HCT116 (cell line): ENCODE results near the gene IL17RB. TPM values are rescaled to one million over a fixed set of nuclear protein-coding genes. Genes with fewer than 3 reads are reported as not detected.

Experiments
- ATAC-seq: fragments of 200-7000 bp; cut with Tn5 transposase; 2 replicates; pipeline ENCODE4 v1.9.1; 2020; ENCODE audit warnings: mild to moderate bottlenecking, moderate library complexity
- BruUV-seq: library from RNA; stranded (reverse); fragments of 400-500 nt; replicated peaks from 2 replicates; lab custom pipeline; 2021; lab: Mats Ljungman, UMichigan
- CTCF ChIA-PET: fragments of 300-600 bp; sonication (Branson Sonifier 250); formaldehyde crosslinking; loops from one replicate; lab custom pipeline; 2021; ENCODE audit warnings: antibody characterized with exemption; lab: Charles Lee
- POLR2A ChIA-PET: fragments of 300-600, 350-600 bp; sonication (Branson Sonifier 250); formaldehyde crosslinking; loops from one replicate; lab custom pipeline; 2021; ENCODE audit warnings: antibody characterized with exemption; lab: Charles Lee
- RAD21 ChIA-PET, 2 experiments: fragments of 300-600 bp; sonication (Branson Sonifier 250); formaldehyde crosslinking; loops; one replicate each; lab custom pipeline; 2023; ENCODE audit warnings: low total read pairs in 2 of 2; ENCODE audit not compliant: uncharacterized antibody in 2 of 2, unreplicated experiment in 2 of 2, low non-redundant PET in 1 of 2; lab: Charles Lee
- DNase-seq: peaks from one replicate; pipeline ENCODE4 v3.0.0-alpha.2; 2010; ENCODE audit warnings: low read depth, low spot score
- H2AFZ ChIP-seq: fragments of 200-600 bp; shearing (Covaris generic), sonication (generic); 2 replicates; pipeline ENCODE4 v1.6.1; 2017; ENCODE audit warnings: low read depth, mixed run types, mixed read lengths, antibody characterized with exemption, low read length; ENCODE audit not compliant: poor library complexity, severe bottlenecking
- H3K27ac ChIP-seq: 2 replicates; pipeline ENCODE4 v1.5.1; 2012; ENCODE audit warnings: low read depth, low read length
- H3K27me3 ChIP-seq: fragments of 200-600 bp; sonication (generic); 2 replicates; pipeline ENCODE4 v1.6.1; 2016; ENCODE audit warnings: mixed run types, low read length, mixed read lengths; ENCODE audit not compliant: insufficient read depth
- H3K36me3 ChIP-seq, 2 experiments: fragments of 200-500 bp in 1 of 2; fragments of 200-600 bp in 1 of 2; sonication (Bioruptor generic) in 1 of 2; sonication (generic) in 1 of 2; 2 replicates each; pipeline versions ENCODE4 v1.5.1 to v1.6.1; 2014 to 2016; ENCODE audit warnings: low read length in 2 of 2, inconsistent platforms in 1 of 2, mixed read lengths in 1 of 2, mixed run types in 1 of 2; ENCODE audit not compliant: insufficient read depth in 2 of 2, control insufficient read depth in 1 of 2
- H3K4me1 ChIP-seq, 2 experiments: fragments of 200-600 bp in 1 of 2; sonication (generic) in 1 of 2; 2 replicates each; pipeline versions ENCODE4 v1.5.1 to v1.6.1; 2012 to 2017; ENCODE audit warnings: low read length in 2 of 2, inconsistent platforms in 1 of 2, mild to moderate bottlenecking in 1 of 2, mixed read lengths in 1 of 2, mixed run types in 1 of 2, moderate library complexity in 1 of 2; ENCODE audit not compliant: insufficient read depth in 2 of 2, control insufficient read depth in 1 of 2
- H3K4me2 ChIP-seq: fragments of 200-600 bp; sonication (generic); 2 replicates; pipeline ENCODE4 v1.6.1; 2017; ENCODE audit warnings: mixed run types, low read length, mixed read lengths
- H3K4me3 ChIP-seq, 2 experiments: fragments of 200-600 bp in 1 of 2; sonication (generic) in 1 of 2; replicated peaks in 1 of 2; 2 replicates each; pipeline ENCODE4 v1.5.1; 2011 to 2016; ENCODE audit warnings: low read length in 2 of 2, control low read depth in 1 of 2, low read depth in 1 of 2, mild to moderate bottlenecking in 1 of 2, mixed read lengths in 1 of 2, mixed run types in 1 of 2
- H3K79me2 ChIP-seq: fragments of 200-600 bp; sonication (generic); 2 replicates; pipeline ENCODE4 v1.6.1; 2017; ENCODE audit warnings: mild to moderate bottlenecking, mixed run types, low read length, moderate library complexity, mixed read lengths; ENCODE audit not compliant: insufficient read depth
- H3K9ac ChIP-seq: fragments of 200-600 bp; sonication (generic); 2 replicates; pipeline ENCODE4 v1.6.1; 2016; ENCODE audit warnings: low read length, mixed read lengths
- H3K9me2 ChIP-seq: fragments of 200-600 bp; sonication (generic), shearing (Covaris generic); 2 replicates; pipeline ENCODE4 v1.6.1; 2017; ENCODE audit warnings: mixed run types, mild to moderate bottlenecking, moderate library complexity; ENCODE audit not compliant: insufficient read depth
- H3K9me3 ChIP-seq, 2 experiments: fragments of 200-500 bp in 1 of 2; fragments of 200-600 bp in 1 of 2; sonication (Bioruptor generic) in 1 of 2; sonication (generic) in 1 of 2; 2 replicates each; pipeline ENCODE4 v1.6.1; 2014 to 2017; ENCODE audit warnings: low read length in 2 of 2, mixed read lengths in 2 of 2, inconsistent platforms in 1 of 2, low read depth in 1 of 2, mild to moderate bottlenecking in 1 of 2, mixed run types in 1 of 2, moderate library complexity in 1 of 2; ENCODE audit not compliant: control insufficient read depth in 1 of 2, insufficient read depth in 1 of 2
- H4K20me1 ChIP-seq: fragments of 200-600 bp; sonication (generic), shearing (Covaris generic); 2 replicates; pipeline ENCODE4 v1.6.1; 2017; ENCODE audit warnings: mixed run types, mild to moderate bottlenecking, moderate library complexity; ENCODE audit not compliant: insufficient read depth
- ATF3 ChIP-seq: IDR thresholded peaks from 2 replicates; pipeline ENCODE4 v1.6.1; 2012
- CBX3 ChIP-seq: IDR thresholded peaks from 2 replicates; pipeline ENCODE4 v1.6.1; 2012; ENCODE audit warnings: low read depth
- CEBPB ChIP-seq: IDR thresholded peaks from 2 replicates; pipeline ENCODE4 v1.6.1; 2012; ENCODE audit warnings: low read depth
- CTCF ChIP-seq, 3 experiments: fragments of 200-600 bp in 1 of 3; sonication (generic) in 1 of 3; IDR thresholded peaks in 2 of 3; conservative IDR thresholded peaks in 1 of 3; 2 replicates each; pipeline ENCODE4 v1.5.1; 2012 to 2017; ENCODE audit warnings: low read depth in 2 of 3, low read length in 2 of 3, antibody characterized with exemption in 1 of 3, borderline replicate concordance in 1 of 3, control low read depth in 1 of 3, mild to moderate bottlenecking in 1 of 3, mixed read lengths in 1 of 3, mixed run types in 1 of 3, moderate library complexity in 1 of 3; ENCODE audit not compliant: insufficient read depth in 1 of 3
- EGR1 ChIP-seq: IDR thresholded peaks from 2 replicates; pipeline ENCODE4 v1.6.1; 2012; ENCODE audit warnings: low read depth
- ELF1 ChIP-seq: IDR thresholded peaks from 2 replicates; pipeline ENCODE4 v1.6.1; 2012; ENCODE audit warnings: low read depth, borderline replicate concordance
- EZH2 ChIP-seq: fragments of 200-600 bp; sonication (generic); IDR thresholded peaks from 2 replicates; pipeline ENCODE4 v1.6.1; 2017; ENCODE audit warnings: antibody characterized with exemption, mixed run types
- EZH2phosphoT487 ChIP-seq: fragments of 200-600 bp; IDR thresholded peaks from 2 replicates; pipeline ENCODE4 v1.6.1; 2018; ENCODE audit warnings: antibody characterized with exemption, borderline replicate concordance
- FOSL1 ChIP-seq: IDR thresholded peaks from 2 replicates; pipeline ENCODE4 v1.6.1; 2012; ENCODE audit warnings: low read depth
- JUND ChIP-seq: IDR thresholded peaks from 2 replicates; pipeline ENCODE4 v1.6.1; 2012
- POLR2A ChIP-seq: IDR thresholded peaks from 2 replicates; pipeline ENCODE4 v1.7.0; 2011; ENCODE audit warnings: borderline replicate concordance; ENCODE audit not compliant: insufficient read depth, insufficient read length; ENCODE audit errors: extremely low read depth
- POLR2AphosphoS5 ChIP-seq: IDR thresholded peaks from 2 replicates; pipeline ENCODE4 v1.6.1; 2011; ENCODE audit warnings: mild to moderate bottlenecking, low read depth, low read length, moderate library complexity
- RAD21 ChIP-seq: IDR thresholded peaks from 2 replicates; pipeline ENCODE4 v1.6.1; 2012; ENCODE audit warnings: low read depth, mild to moderate bottlenecking
- SIN3A ChIP-seq: IDR thresholded peaks from 2 replicates; pipeline ENCODE4 v1.6.1; 2012; ENCODE audit warnings: low read depth
- SRF ChIP-seq: IDR thresholded peaks from 2 replicates; pipeline ENCODE4 v1.6.1; 2012; ENCODE audit warnings: low read depth
- TCF7L2 ChIP-seq: IDR thresholded peaks from 2 replicates; pipeline ENCODE4 v1.7.0; 2011; ENCODE audit warnings: borderline replicate concordance, inconsistent platforms; ENCODE audit not compliant: insufficient read depth, insufficient read length; ENCODE audit errors: extremely low read depth
- YY1 ChIP-seq: IDR thresholded peaks from 2 replicates; pipeline ENCODE4 v1.6.1; 2011; ENCODE audit warnings: low read length, low read depth, moderate library complexity, mild to moderate bottlenecking; ENCODE audit not compliant: insufficient replicate concordance; ENCODE audit errors: extremely low read depth
- ZNF274 ChIP-seq: fragments of 200-500 bp; sonication (Bioruptor generic); IDR thresholded peaks from 2 replicates; pipeline ENCODE4 v1.6.1; 2014; ENCODE audit warnings: mild to moderate bottlenecking, low read depth, low read length, inconsistent platforms
- intact Hi-C: fragments of 100-400 bp; cut with micrococcal nuclease; formaldehyde crosslinking; loops from 2 replicates; pipeline ENCODE4 v1.10.0; 2022
- total RNA-seq: library from RNA; stranded (reverse); gene quantifications from one replicate; pipeline ENCODE4 v1.2.1, GENCODE V29; 2021; ENCODE audit not compliant: unreplicated experiment

IL17RB gene
- total RNA-seq, 1 experiment from 2014 or later = 8.3 TPM

GRCh38 chr3:53813229-53813628, 33.1 kb upstream of the IL17RB start:
- no peak overlapping the region for H3K4me3 ChIP-seq
- H3K36me3 ChIP-seq = no peaks in the 10 kb centered on the region
- intact Hi-C loops = no loop called here
- DNase-seq = no peak
- TF ChIP-seq CTCF (IDR thresholded peaks at IDR 0.05 in 2 of 3, conservative IDR thresholded peaks at IDR 0.05 in 1 of 3; ENCODE audit: borderline replicate concordance in 1 of 3, insufficient read depth in 1 of 3, low read depth in 2 of 3, low read length in 2 of 3) (no peak), EGR1 (no peak), CBX3 (no peak), SRF (no peak), JUND (no peak), ATF3 (no peak), TCF7L2 (no peak), SIN3A (no peak), POLR2A (no peak), YY1 (no peak), EZH2phosphoT487 (no peak), CEBPB (no peak), RAD21 (no peak), POLR2AphosphoS5 (no peak), ELF1 (no peak), EZH2 (no peak), ZNF274 (no peak), FOSL1 (no peak)
- TF ChIP-seq, all 23 proteins: peak for 0
- no peak overlapping the region for H2AFZ ChIP-seq
- H3K79me2 ChIP-seq = no peaks in the 10 kb centered on the region
- BruUV-seq = no TSS peak
- no peak overlapping the region for H3K27ac ChIP-seq
- CTCF ChIA-PET = no interaction called here
- no peaks in the 10 kb centered on the region for H3K9me2 ChIP-seq
- ATAC-seq = peak; percentile 36; the same call in 1 of the 2 replicates
- POLR2A ChIA-PET = no interaction called here
- no peaks in the 10 kb centered on the region for H4K20me1 ChIP-seq
- RAD21 ChIA-PET = no interaction called here
- H3K9me3 ChIP-seq = no peaks in the 10 kb centered on the region
- no peak overlapping the region for H3K9ac ChIP-seq
- no peak overlapping the region for H3K4me2 ChIP-seq
- no peaks in the 10 kb centered on the region for H3K27me3 ChIP-seq
- H3K4me1 ChIP-seq = no peaks in the 10 kb centered on the region
